HEK293 (cell line): ENCODE data around the gene WNK3.
"Not testable (repeated sequence)": the region's sequence is repeated elsewhere in the genome, so short reads cannot be mapped to it uniquely, and the experiment has no call there.

Experiments used
- CTCF ChIA-PET: fragments of 350-600 bp; formaldehyde crosslinking; extraction: SDS; loops from one replicate; lab custom pipeline; 2021; ENCODE audit warnings: antibody characterized with exemption; lab: Yijun Ruan, JAX
- POLR2A ChIA-PET: fragments of 300-600 bp; formaldehyde crosslinking; extraction: SDS; loops from one replicate; lab custom pipeline; 2020; ENCODE audit warnings: antibody characterized with exemption, inconsistent platforms; lab: Yijun Ruan, JAX
- H3K27ac ChIP-seq: fragments of 200-500 bp; sonication (Bioruptor generic); 2 replicates; pipeline ENCODE4 v1.5.1; 2014; ENCODE audit warnings: low read depth, low read length, control low read depth, inconsistent platforms; ENCODE audit errors: extremely low read depth
- H3K36me3 ChIP-seq, 2 experiments: fragments of 200-500 bp in 1 of 2; sonication (Bioruptor generic) in 1 of 2; 1 replicate in 1 of 2; 2 replicates in 1 of 2; pipeline ENCODE4 v1.5.1; 2014 to 2017; ENCODE audit warnings: inconsistent platforms in 2 of 2, low read length in 2 of 2; ENCODE audit not compliant: control insufficient read depth in 2 of 2, insufficient read depth in 1 of 2
- H3K4me1 ChIP-seq: fragments of 200-500 bp; sonication (Bioruptor generic); 2 replicates; pipeline ENCODE4 v1.5.1; 2014; ENCODE audit warnings: mild to moderate bottlenecking, low read length, inconsistent platforms; ENCODE audit not compliant: control insufficient read depth, insufficient read depth
- H3K4me3 ChIP-seq: 2 replicates; pipeline ENCODE4 v1.5.1; 2011; ENCODE audit warnings: low read depth, mild to moderate bottlenecking, control low read depth, low read length, moderate library complexity
- H3K9me3 ChIP-seq: fragments of 200-500 bp; sonication (Bioruptor generic); 2 replicates; pipeline ENCODE4 v1.5.1; 2014; ENCODE audit warnings: low read depth, low read length, inconsistent platforms; ENCODE audit not compliant: control insufficient read depth, insufficient read depth
- TRIM28 ChIP-seq: IDR thresholded peaks from 2 replicates; pipeline ENCODE4 v1.6.1; 2011; ENCODE audit warnings: low read length, control low read depth, borderline replicate concordance
- ZBTB1 ChIP-seq: fragments of 450-650 bp; formaldehyde crosslinking; IDR thresholded peaks from 2 replicates; pipeline ENCODE4 v1.5.1; 2016; ENCODE audit warnings: missing biosample characterization, missing genetic modification characterization
- ZBTB11 ChIP-seq: fragments of 450-650 bp; formaldehyde crosslinking; conservative IDR thresholded peaks from 2 replicates; pipeline ENCODE4 v1.5.1; 2016; ENCODE audit warnings: low read depth, missing biosample characterization, missing genetic modification characterization
- ZNF146 ChIP-seq: fragments of 450-650 bp; formaldehyde crosslinking; IDR thresholded peaks from 2 replicates; pipeline ENCODE4 v1.5.1; 2016; ENCODE audit warnings: missing biosample characterization, missing genetic modification characterization
- ZNF175 ChIP-seq: fragments of 450-650 bp; formaldehyde crosslinking; IDR thresholded peaks from 2 replicates; pipeline ENCODE4 v1.5.1; 2016; ENCODE audit warnings: missing biosample characterization, missing genetic modification characterization
- ZNF202 ChIP-seq: fragments of 450-650 bp; formaldehyde crosslinking; IDR thresholded peaks from 2 replicates; pipeline ENCODE4 v1.5.1; 2016; ENCODE audit warnings: missing biosample characterization, missing genetic modification characterization, borderline replicate concordance
- ZNF248 ChIP-seq: fragments of 450-650 bp; formaldehyde crosslinking; IDR thresholded peaks from 2 replicates; pipeline ENCODE4 v1.5.1; 2017; ENCODE audit warnings: missing biosample characterization, missing genetic modification characterization
- ZNF274 ChIP-seq, 2 experiments: fragments of 200-500 bp in 1 of 2; fragments of 450-650 bp in 1 of 2; sonication (Bioruptor generic) in 1 of 2; formaldehyde crosslinking in 1 of 2; IDR thresholded peaks; 2 replicates each; pipeline versions ENCODE4 v1.5.1 to v1.6.1; 2014 to 2016; ENCODE audit warnings: borderline replicate concordance in 1 of 2, inconsistent platforms in 1 of 2, low read length in 1 of 2, missing biosample characterization in 1 of 2, missing genetic modification characterization in 1 of 2
- ZNF394 ChIP-seq: fragments of 450-650 bp; formaldehyde crosslinking; IDR thresholded peaks from 2 replicates; pipeline ENCODE4 v1.5.1; 2016; ENCODE audit warnings: missing biosample characterization, missing genetic modification characterization, mild to moderate bottlenecking, moderate library complexity, borderline replicate concordance
- ZNF426 ChIP-seq: fragments of 450-650 bp; formaldehyde crosslinking; IDR thresholded peaks from 2 replicates; pipeline ENCODE4 v1.5.1; 2017; ENCODE audit warnings: missing biosample characterization, missing genetic modification characterization, mild to moderate bottlenecking, inconsistent platforms, moderate library complexity
- ZNF555 ChIP-seq: fragments of 450-650 bp; formaldehyde crosslinking; conservative IDR thresholded peaks from 2 replicates; pipeline ENCODE4 v1.5.1; 2017; ENCODE audit warnings: missing biosample characterization, mild to moderate bottlenecking, missing genetic modification characterization, inconsistent platforms
- ZNF623 ChIP-seq: fragments of 450-650 bp; formaldehyde crosslinking; IDR thresholded peaks from 2 replicates; pipeline ENCODE4 v1.5.1; 2016; ENCODE audit warnings: missing biosample characterization, missing genetic modification characterization
- ZNF701 ChIP-seq: fragments of 450-650 bp; formaldehyde crosslinking; IDR thresholded peaks from 2 replicates; pipeline ENCODE4 v1.5.1; 2016; ENCODE audit warnings: missing biosample characterization, missing genetic modification characterization
- ZNF830 ChIP-seq: fragments of 450-650 bp; IDR thresholded peaks from 2 replicates; pipeline ENCODE4 v1.5.0; 2018; ENCODE audit warnings: missing biosample characterization, missing genetic modification characterization, low read depth, mild to moderate bottlenecking, moderate library complexity
- ZNF837 ChIP-seq: fragments of 450-650 bp; formaldehyde crosslinking; IDR thresholded peaks from 2 replicates; pipeline ENCODE4 v1.5.1; 2016; ENCODE audit warnings: missing biosample characterization, missing genetic modification characterization
- TF ChIP-seq, protein P1 (sequence below): fragments of 450-650 bp; formaldehyde crosslinking; conservative IDR thresholded peaks from 2 replicates; pipeline ENCODE4 v1.5.1; 2016; ENCODE audit warnings: low read depth, missing biosample characterization, missing genetic modification characterization
- TF ChIP-seq, protein P2 (sequence below): fragments of 450-650 bp; formaldehyde crosslinking; optimal IDR thresholded peaks from 2 replicates; pipeline ENCODE3; 2016; ENCODE audit warnings: missing biosample characterization, mild to moderate bottlenecking, missing genetic modification characterization
- TF ChIP-seq, protein P3 (sequence below): fragments of 450-650 bp; formaldehyde crosslinking; IDR thresholded peaks from 2 replicates; pipeline ENCODE4; 2016; ENCODE audit warnings: missing biosample characterization, missing genetic modification characterization
- TF ChIP-seq, protein P4 (sequence below): fragments of 450-650 bp; formaldehyde crosslinking; IDR thresholded peaks from 2 replicates; pipeline ENCODE4 v1.5.1; 2017; ENCODE audit warnings: missing biosample characterization, missing genetic modification characterization

WNK3 gene

GRCh38 chrX:54352677-54353076 is 5.2 kb downstream of the WNK3 start:
- no peak overlapping the region for H3K27ac ChIP-seq
- H3K4me1 ChIP-seq = no peaks in the 10 kb centered on the region
- H3K4me3 ChIP-seq = no peak overlapping the region
- H3K36me3 ChIP-seq = no peaks in the 10 kb centered on the region
- no peaks in the 10 kb centered on the region for H3K9me3 ChIP-seq
- ChIA-PET CTCF (no interaction called here), POLR2A (no interaction called here)
- TF ChIP-seq ZNF175 (tag by site-specific recombination) (no peak), ZNF146 (tag by site-specific recombination) (peak; percentile 74)

DNA sequence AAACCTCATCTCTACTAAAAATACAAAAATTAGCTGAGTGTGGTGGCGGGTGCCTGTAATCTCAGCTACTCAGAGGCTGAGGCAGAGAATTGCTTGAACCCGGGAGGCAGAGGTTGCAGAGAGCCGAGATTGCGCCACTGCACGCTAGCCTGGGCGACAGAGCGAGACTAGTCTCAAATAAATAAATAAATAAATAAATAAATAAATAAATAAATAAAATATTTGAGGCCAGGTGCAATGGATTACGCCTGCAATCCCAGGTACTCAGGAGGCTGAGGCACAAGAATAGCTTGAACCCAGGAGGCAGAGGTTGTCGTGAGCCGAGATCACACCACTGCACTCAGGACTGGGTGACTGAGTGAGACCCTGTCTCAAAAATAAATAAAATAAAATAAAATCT is 20.5 kb downstream of the WNK3 start:
- POLR2A ChIA-PET, H3K36me3 ChIP-seq, H3K27ac ChIP-seq, CTCF ChIA-PET, H3K4me3 ChIP-seq, H3K9me3 ChIP-seq, H3K4me1 ChIP-seq: not testable (repeated sequence)
- TF ChIP-seq ZNF623 (peak; percentile 26), ZNF426 (peak; percentile 51), ZNF202 (0 out of 2 replicates have a peak, but pooled peaks have one; percentile 10), ZNF555 (tag by site-specific recombination) (peak; percentile 36), ZBTB11 (tag by site-specific recombination) (peak; percentile 33; the same call in 1 of the 2 replicates), ZNF394 (peak; percentile 64; the same call in 1 of the 2 replicates)
- TF ChIP-seq, protein P1, sequence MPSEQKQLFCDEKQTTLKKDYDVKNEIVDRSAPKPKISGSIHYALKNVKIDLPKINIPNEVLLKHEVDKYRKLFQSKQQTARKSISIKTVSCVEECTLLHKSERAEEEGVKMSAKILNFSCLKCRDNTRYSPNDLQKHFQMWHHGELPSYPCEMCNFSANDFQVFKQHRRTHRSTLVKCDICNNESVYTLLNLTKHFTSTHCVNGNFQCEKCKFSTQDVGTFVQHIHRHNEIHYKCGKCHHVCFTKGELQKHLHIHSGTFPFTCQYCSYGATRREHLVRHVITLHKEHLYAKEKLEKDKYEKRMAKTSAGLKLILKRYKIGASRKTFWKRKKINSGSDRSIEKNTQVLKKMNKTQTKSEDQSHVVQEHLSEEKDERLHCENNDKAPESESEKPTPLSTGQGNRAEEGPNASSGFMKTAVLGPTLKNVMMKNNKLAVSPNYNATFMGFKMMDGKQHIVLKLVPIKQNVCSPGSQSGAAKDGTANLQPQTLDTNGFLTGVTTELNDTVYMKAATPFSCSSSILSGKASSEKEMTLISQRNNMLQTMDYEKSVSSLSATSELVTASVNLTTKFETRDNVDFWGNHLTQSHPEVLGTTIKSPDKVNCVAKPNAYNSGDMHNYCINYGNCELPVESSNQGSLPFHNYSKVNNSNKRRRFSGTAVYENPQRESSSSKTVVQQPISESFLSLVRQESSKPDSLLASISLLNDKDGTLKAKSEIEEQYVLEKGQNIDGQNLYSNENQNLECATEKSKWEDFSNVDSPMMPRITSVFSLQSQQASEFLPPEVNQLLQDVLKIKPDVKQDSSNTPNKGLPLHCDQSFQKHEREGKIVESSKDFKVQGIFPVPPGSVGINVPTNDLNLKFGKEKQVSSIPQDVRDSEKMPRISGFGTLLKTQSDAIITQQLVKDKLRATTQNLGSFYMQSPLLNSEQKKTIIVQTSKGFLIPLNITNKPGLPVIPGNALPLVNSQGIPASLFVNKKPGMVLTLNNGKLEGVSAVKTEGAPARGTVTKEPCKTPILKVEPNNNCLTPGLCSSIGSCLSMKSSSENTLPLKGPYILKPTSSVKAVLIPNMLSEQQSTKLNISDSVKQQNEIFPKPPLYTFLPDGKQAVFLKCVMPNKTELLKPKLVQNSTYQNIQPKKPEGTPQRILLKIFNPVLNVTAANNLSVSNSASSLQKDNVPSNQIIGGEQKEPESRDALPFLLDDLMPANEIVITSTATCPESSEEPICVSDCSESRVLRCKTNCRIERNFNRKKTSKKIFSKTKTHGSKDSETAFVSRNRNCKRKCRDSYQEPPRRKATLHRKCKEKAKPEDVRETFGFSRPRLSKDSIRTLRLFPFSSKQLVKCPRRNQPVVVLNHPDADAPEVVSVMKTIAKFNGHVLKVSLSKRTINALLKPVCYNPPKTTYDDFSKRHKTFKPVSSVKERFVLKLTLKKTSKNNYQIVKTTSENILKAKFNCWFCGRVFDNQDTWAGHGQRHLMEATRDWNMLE (tag by site-specific recombination) = peak; percentile 53; the same call in 1 of the 2 replicates

- H3K27ac ChIP-seq = no peak overlapping the region
- no peaks in the 10 kb centered on the region; the same call in 1 of the 2 replicates for H3K4me1 ChIP-seq
- no peak overlapping the region for H3K4me3 ChIP-seq
- POLR2A ChIA-PET = no interaction called here
- no peaks in the 10 kb centered on the region for H3K9me3 ChIP-seq
- no peaks in the 10 kb centered on the region for H3K36me3 ChIP-seq
- CTCF ChIA-PET = interaction anchor here (0.6 kb wide), 1 partner anchor 77 kb away, joined by 5 read pairs; no protein-coding TSS in a partner anchor
- TF ChIP-seq TRIM28 = no peak
- TF ChIP-seq, protein P2, sequence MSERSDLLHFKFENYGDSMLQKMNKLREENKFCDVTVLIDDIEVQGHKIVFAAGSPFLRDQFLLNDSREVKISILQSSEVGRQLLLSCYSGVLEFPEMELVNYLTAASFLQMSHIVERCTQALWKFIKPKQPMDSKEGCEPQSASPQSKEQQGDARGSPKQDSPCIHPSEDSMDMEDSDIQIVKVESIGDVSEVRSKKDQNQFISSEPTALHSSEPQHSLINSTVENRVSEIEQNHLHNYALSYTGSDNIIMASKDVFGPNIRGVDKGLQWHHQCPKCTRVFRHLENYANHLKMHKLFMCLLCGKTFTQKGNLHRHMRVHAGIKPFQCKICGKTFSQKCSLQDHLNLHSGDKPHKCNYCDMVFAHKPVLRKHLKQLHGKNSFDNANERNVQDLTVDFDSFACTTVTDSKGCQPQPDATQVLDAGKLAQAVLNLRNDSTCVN (tag by site-specific recombination) = no peak
- no peak for TF ChIP-seq ZNF837 (tag by site-specific recombination)
- no peak for TF ChIP-seq ZNF274 (IDR thresholded peaks at IDR 0.05; ENCODE audit: low read length)
- no peak for TF ChIP-seq ZNF274 (tag by site-specific recombination; IDR thresholded peaks at IDR 0.05; ENCODE audit: borderline replicate concordance)
- TF ChIP-seq ZNF830 = no peak
- TF ChIP-seq, protein P3, sequence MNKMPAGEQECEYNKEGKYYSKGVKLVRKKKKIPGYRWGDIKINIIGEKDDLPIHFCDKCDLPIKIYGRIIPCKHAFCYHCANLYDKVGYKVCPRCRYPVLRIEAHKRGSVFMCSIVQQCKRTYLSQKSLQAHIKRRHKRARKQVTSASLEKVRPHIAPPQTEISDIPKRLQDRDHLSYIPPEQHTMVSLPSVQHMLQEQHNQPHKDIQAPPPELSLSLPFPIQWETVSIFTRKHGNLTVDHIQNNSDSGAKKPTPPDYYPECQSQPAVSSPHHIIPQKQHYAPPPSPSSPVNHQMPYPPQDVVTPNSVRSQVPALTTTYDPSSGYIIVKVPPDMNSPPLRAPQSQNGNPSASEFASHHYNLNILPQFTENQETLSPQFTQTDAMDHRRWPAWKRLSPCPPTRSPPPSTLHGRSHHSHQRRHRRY (tag by site-specific recombination) = no peak
- TF ChIP-seq ZBTB1 = no peak
- TF ChIP-seq, protein P4, sequence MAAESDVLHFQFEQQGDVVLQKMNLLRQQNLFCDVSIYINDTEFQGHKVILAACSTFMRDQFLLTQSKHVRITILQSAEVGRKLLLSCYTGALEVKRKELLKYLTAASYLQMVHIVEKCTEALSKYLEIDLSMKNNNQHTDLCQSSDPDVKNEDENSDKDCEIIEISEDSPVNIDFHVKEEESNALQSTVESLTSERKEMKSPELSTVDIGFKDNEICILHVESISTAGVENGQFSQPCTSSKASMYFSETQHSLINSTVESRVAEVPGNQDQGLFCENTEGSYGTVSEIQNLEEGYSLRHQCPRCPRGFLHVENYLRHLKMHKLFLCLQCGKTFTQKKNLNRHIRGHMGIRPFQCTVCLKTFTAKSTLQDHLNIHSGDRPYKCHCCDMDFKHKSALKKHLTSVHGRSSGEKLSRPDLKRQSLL = no peak
- TF ChIP-seq ZNF701 (tag by site-specific recombination) = no peak
- no peak for TF ChIP-seq ZNF248 (tag by site-specific recombination)
These were observed 32.8 kb downstream of the WNK3 start for GRCh38 chrX:54325077-54325476.
